GM12873 (cell line): ENCODE data around the gene ITFG2.

Source experiments
- CTCF ChIP-seq: IDR thresholded peaks from 2 replicates; pipeline ENCODE4 v1.5.1; 2012; ENCODE audit warnings: low read depth, mild to moderate bottlenecking, moderate library complexity, low read length, control low read depth; ENCODE audit not compliant: insufficient read depth; ENCODE audit errors: missing control alignments

The ITFG2 gene

DNA sequence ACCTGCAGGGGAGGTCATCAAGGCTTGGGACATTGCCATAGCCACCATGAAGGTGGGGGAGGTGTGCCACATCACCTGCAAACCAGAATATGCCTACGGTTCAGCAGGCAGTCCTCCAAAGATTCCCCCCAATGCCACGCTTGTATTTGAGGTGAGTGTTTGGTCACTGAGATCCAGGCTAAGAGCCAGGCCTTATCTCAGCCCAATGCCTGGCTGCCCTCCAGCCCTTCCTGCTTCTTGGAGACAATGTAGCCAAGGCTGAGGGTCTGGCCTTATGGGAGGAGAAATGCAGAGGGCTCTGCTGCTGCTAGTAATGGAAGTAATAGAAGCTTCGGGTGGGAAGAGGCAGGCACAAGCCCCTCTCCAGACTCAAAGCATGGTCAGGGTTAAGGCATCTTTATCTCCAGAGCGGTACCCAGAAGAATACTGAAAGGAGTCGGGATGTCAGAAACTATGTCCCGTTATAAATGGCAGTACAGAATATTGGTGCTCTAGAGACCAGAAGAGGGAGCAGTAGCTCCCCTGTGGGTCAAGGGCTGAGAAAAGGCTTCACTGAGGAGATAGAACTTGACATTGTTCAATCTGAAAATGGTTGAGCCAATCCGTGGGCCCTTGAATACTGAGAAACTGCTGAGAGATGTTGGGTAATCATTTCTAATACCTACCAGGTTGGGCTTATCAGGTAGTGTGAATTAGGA, 14.6 kb upstream of the ITFG2 start:
- peak; percentile 26 for TF ChIP-seq CTCF

DNA sequence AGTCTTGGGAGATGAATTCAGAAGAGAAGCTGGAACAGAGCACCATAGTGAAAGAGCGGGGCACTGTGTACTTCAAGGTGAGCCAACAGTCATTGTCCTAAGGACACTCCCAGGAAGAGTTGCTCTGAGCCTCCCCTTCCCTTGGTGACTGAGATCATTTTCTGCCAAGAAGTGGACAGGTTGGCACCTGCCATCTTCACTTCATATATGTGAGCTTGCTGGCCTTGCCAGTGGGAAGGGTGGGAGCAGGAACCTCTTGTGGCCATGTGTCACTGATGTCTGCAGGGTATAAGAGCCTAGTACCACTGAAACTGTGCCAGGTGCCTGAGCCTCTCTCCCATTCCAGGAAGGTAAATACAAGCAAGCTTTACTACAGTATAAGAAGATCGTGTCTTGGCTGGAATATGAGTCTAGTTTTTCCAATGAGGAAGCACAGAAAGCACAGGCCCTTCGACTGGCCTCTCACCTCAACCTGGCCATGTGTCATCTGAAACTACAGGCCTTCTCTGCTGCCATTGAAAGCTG, 12.4 kb upstream of the ITFG2 start:
- TF ChIP-seq CTCF = no peak

DNA sequence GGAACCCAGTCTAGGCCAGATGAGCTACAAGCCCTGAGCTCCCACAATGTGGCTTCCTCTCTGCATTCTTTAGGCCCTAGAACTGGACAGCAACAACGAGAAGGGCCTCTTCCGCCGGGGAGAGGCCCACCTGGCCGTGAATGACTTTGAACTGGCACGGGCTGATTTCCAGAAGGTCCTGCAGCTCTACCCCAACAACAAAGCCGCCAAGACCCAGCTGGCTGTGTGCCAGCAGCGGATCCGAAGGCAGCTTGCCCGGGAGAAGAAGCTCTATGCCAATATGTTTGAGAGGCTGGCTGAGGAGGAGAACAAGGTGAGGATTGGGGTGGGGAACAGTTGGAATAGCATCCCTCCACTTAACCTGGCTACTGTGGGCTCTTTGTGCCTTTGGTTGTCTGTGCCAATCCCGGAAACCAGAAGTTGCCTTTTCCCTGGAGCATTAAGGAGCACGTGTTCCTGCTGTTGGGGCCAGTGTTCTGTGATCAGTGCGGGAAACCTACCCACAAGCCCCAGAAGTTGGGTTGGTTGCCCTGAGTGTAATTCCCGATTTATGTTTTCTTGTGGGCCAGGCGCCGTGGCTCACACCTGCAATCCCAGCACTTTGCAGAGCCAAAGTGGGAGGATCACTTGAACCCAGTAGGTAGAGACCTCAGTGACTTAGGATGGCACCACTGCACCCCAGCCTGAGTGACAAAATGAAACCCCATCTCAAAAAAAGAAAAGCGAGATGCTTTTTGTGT, 11.3 kb upstream of the ITFG2 start:
- TF ChIP-seq CTCF = no peak

DNA sequence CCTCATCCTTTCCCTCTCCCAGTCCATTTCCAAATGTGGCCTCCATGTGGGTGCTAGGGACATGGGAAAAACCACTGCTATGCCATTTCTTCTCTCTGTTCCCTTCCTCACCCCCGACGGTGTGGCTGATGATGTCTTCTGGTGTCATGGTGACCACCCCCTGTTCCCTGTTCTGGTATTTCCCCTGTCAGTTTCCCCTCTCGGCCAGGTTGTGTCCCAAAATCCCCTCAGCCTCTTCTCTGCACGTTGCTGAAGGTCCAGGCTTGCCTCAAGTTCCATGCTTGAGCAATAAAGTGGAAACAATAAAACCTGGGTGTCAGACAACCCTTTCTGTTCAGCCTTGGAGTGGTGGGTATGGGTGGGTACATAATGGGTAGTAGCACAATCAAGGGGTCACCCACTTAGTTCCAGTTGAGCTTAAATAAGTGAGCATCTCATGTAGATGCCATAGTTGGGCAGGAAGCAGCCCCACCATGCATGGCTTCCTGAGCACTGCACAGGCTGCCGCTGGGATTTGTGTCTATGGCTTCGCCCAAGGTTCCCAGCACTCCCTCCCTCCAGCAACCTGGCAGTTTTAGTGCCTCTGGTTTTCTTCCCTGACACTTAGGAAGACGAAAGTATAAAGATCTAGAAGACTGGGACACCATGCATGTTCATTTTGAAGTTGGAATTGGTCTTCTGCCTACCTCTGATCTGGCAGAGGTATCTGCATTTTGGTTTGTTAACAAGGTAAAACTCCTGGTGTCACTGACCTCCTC, 8.7 kb upstream of the ITFG2 start:
- TF ChIP-seq CTCF = no peak

DNA sequence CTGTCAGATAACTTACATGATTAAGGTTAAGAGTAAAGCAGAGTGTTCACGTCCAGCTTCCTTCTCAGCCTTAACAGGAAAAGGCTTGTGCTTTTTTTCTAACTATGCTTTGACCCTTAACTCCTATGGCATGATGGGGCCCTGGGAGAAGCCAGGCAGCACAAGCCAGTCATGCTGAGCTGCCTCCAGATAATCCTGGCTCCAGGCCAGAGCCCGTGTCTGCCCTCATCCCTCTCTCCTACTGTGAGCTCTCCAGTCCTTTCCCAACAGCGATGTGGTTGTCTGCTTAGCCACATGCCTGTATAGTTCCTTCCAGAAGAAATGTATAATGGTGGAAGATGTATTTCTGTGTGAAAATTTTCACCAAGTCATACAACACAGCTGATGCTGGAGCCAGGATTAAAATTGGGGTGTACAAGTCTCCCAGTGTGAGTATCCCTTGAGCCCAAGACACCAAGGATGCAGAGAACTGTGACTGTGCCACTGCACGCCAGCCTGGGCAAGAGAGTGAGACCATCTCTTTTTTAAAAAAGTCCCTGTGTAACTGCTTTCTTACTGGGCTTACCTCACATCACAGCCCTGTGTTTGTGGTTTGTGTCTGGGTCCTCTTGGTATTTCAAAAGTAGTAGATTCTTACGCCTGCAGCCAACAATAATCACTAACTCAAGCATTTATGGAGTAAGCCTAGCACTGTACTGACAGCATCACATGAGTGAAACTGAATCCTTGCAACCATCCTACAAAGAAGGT, 7.9 kb upstream of the ITFG2 start:
- TF ChIP-seq CTCF = no peak

- TF ChIP-seq CTCF = no peak
These were observed 7.3 kb upstream of the ITFG2 start for GRCh38 chr12:2805143-2805520.
